Measurements from ENCODE around the gene REV1.

Gene REV1

GRCh38 chr2:99445065-99445464, 44.8 kb downstream of the REV1 start:
- no peak for DNase-seq

GRCh38 chr2:99444222-99444621, 45.6 kb downstream of the REV1 start:
- no peak for DNase-seq

- DNase-seq, result no peak
Observed at GRCh38 chr2:99442837-99443236, 47.0 kb downstream of the REV1 start.

GRCh38 chr2:99439971-99440505, 49.8 kb downstream of the REV1 start:
- DNase-seq, result no peak

GRCh38 chr2:99436874-99437273, 52.9 kb downstream of the REV1 start:
- DNase-seq, result no peak

- no peak for DNase-seq
Observed at GRCh38 chr2:99433340-99433739, 56.5 kb downstream of the REV1 start.

- DNase-seq, result no peak
Observed at GRCh38 chr2:99431587-99432275, 58.1 kb downstream of the REV1 start.

- no peak for DNase-seq
Observed at GRCh38 chr2:99430614-99431291, 59.1 kb downstream of the REV1 start.

- DNase-seq, result no peak
Observed at GRCh38 chr2:99425022-99425421, 64.8 kb downstream of the REV1 start.

- DNase-seq, result no peak
Observed at GRCh38 chr2:99424371-99424770, 65.4 kb downstream of the REV1 start.

- DNase-seq, result no peak
Observed at GRCh38 chr2:99422599-99422998, 67.2 kb downstream of the REV1 start.

GRCh38 chr2:99421469-99421868, 68.3 kb downstream of the REV1 start:
- no peak for DNase-seq

- no peak for DNase-seq
Observed at GRCh38 chr2:99420751-99421299, 69.0 kb downstream of the REV1 start.

GRCh38 chr2:99420031-99420430, 69.8 kb downstream of the REV1 start:
- no peak for DNase-seq

- DNase-seq, result no peak
Observed at GRCh38 chr2:99417396-99417795, 72.4 kb downstream of the REV1 start.

- DNase-seq, result no peak
Observed at GRCh38 chr2:99414566-99414965, 75.3 kb downstream of the REV1 start.

- no peak for DNase-seq
Observed at GRCh38 chr2:99410276-99410675, 79.5 kb downstream of the REV1 start.

- no peak for DNase-seq
Observed at GRCh38 chr2:99406137-99406536, 83.7 kb downstream of the REV1 start.

GRCh38 chr2:99404797-99405669, 84.8 kb downstream of the REV1 start:
- no peak for DNase-seq

GRCh38 chr2:99404039-99404796, 85.6 kb downstream of the REV1 start:
- no peak for DNase-seq

- DNase-seq, result no peak
Observed at GRCh38 chr2:99403524-99403923, 86.3 kb downstream of the REV1 start.

- no peak for DNase-seq
Observed at GRCh38 chr2:99403084-99403483, 86.7 kb downstream of the REV1 start.

Measured in CD4-positive, alpha-beta T cell treated with Interleukin-4 for 1 hour (primary cell).